GM12878 (cell line): ENCODE measurements around the gene LAIR1. TPM values are rescaled to one million over a fixed set of nuclear protein-coding genes. Genes with fewer than 3 reads are reported as not detected.
A peak's percentile ranks its signal among the peaks of the same experiment; 100 is the strongest.

ENCODE experiments used
- ATAC-seq: fragments of 200-7000 bp; cut with Tn5 transposase; 3 replicates; pipeline ENCODE4 v1.9.1; 2020; ENCODE audit warnings: mild to moderate bottlenecking, moderate library complexity
- Bru-seq: library from RNA; stranded (reverse); fragments of 400-500 nt; gene quantifications from one replicate; lab custom pipeline; 2021; lab: Mats Ljungman, UMichigan
- BruChase-seq, 2 experiments: library from RNA; stranded (reverse); fragments of 400-500 nt; gene quantifications; one replicate each; lab custom pipeline; 2021; lab: Mats Ljungman, UMichigan
- BruUV-seq: library from RNA; stranded (reverse); fragments of 400-500 nt; replicated peaks from 2 replicates; lab custom pipeline; 2021; lab: Mats Ljungman, UMichigan
- CTCF ChIA-PET: fragments of 300-600 bp; sonication (Branson Sonifier 250); formaldehyde crosslinking; extraction: SDS; loops from one replicate; lab custom pipeline; 2021; ENCODE audit warnings: inconsistent platforms; lab: Yijun Ruan, JAX
- POLR2A ChIA-PET: fragments of 350-600 bp; formaldehyde crosslinking; extraction: SDS; loops from one replicate; lab custom pipeline; 2021; ENCODE audit warnings: inconsistent platforms; lab: Charles Lee
- RAD21 ChIA-PET: fragments of 300-600 bp; sonication (Branson Sonifier 250); formaldehyde crosslinking; loops from one replicate; lab custom pipeline; 2023; ENCODE audit warnings: antibody characterized with exemption; ENCODE audit not compliant: unreplicated experiment; lab: Charles Lee
- SMC1A ChIA-PET: fragments of 300-600 bp; sonication (Branson Sonifier 250); formaldehyde crosslinking; loops from one replicate; lab custom pipeline; 2023; ENCODE audit not compliant: unreplicated experiment, uncharacterized antibody; lab: Charles Lee
- DNase-seq: peaks from one replicate; pipeline ENCODE4 v3.0.0-alpha.2; 2011; ENCODE audit warnings: low read depth, low spot score
- FAIRE-seq: peaks from 3 replicates; lab custom pipeline; 2011; peaks lifted over from hg19 to GRCh38; lab: Jason Lieb, UNC
- H2AFZ ChIP-seq: 2 replicates; pipeline ENCODE4 v1.6.0; 2011; ENCODE audit warnings: low read depth, low read length, control low read depth; ENCODE audit not compliant: control insufficient read depth
- H3K27ac ChIP-seq: 2 replicates; pipeline ENCODE4 v1.5.1; 2011; ENCODE audit warnings: control low read depth; ENCODE audit not compliant: control insufficient read depth, insufficient read depth
- H3K27me3 ChIP-seq, 2 experiments: replicated peaks in 1 of 2; 2 replicates each; pipeline versions ENCODE4 v1.6.0 to v1.6.1; 2011; ENCODE audit warnings: low read length in 1 of 2; ENCODE audit not compliant: control insufficient read depth in 2 of 2, insufficient read depth in 2 of 2
- H3K36me3 ChIP-seq, 2 experiments: 2 replicates each; pipeline ENCODE4 v1.5.1; 2011; ENCODE audit warnings: low read length in 1 of 2; ENCODE audit not compliant: control insufficient read depth in 2 of 2, insufficient read depth in 2 of 2
- H3K4me1 ChIP-seq: 2 replicates; pipeline ENCODE4 v1.6.1; 2011; ENCODE audit warnings: mild to moderate bottlenecking, low read length, moderate library complexity, mixed read lengths; ENCODE audit not compliant: control insufficient read depth, insufficient read depth
- H3K4me2 ChIP-seq: 2 replicates; pipeline ENCODE4 v1.6.0; 2011; ENCODE audit warnings: control low read depth; ENCODE audit not compliant: control insufficient read depth, insufficient read depth
- H3K4me3 ChIP-seq: fragments of 200-600 bp; sonication (generic); 2 replicates; pipeline ENCODE4 v1.5.1; 2016
- H3K79me2 ChIP-seq: 2 replicates; pipeline ENCODE4 v1.6.0; 2011; ENCODE audit warnings: low read length; ENCODE audit not compliant: control insufficient read depth, insufficient read depth
- H3K9ac ChIP-seq: 2 replicates; pipeline ENCODE4 v1.8.0; 2011; ENCODE audit warnings: low read length, control low read depth, mixed read lengths; ENCODE audit not compliant: control insufficient read depth, insufficient read depth
- H3K9me3 ChIP-seq: replicated peaks from 3 replicates; pipeline ENCODE4 v1.5.1; 2011; ENCODE audit warnings: mild to moderate bottlenecking, low read length; ENCODE audit not compliant: control insufficient read depth, insufficient read depth
- H4K20me1 ChIP-seq: 2 replicates; pipeline ENCODE4 v1.6.0; 2011; ENCODE audit not compliant: control insufficient read depth, insufficient read depth
- EED ChIP-seq: sonication (generic); IDR thresholded peaks from 2 replicates; pipeline ENCODE4 v1.6.1; 2016; ENCODE audit warnings: antibody characterized with exemption, low read depth
- IKZF1 ChIP-seq: fragments of 450-650 bp; conservative IDR thresholded peaks from 2 replicates; pipeline ENCODE4 v1.6.1; 2017; ENCODE audit warnings: antibody characterized with exemption, mild to moderate bottlenecking
- RB1 ChIP-seq: fragments of 450-650 bp; formaldehyde crosslinking; IDR thresholded peaks from 2 replicates; pipeline ENCODE4 v1.6.1; 2017; ENCODE audit warnings: mild to moderate bottlenecking, borderline replicate concordance
- WGBS: methylation state at CpG from one replicate; pipeline ENCODE4 v1.1.6; 2016; ENCODE audit warnings: low lambda C conversion rate; ENCODE audit not compliant: insufficient replicate concordance, insufficient coverage; ENCODE audit errors: missing lambda C conversion rate; 5-methylcytosine and 5-hydroxymethylcytosine counted together
- in situ Hi-C: fragments of 300-500 bp; cut with MboI; formaldehyde crosslinking; loops from 9 replicates; pipeline ENCODE4 v1.14.3; 2018; ENCODE audit warnings: mixed read lengths
- intact Hi-C: fragments of 100-400 bp; cut with micrococcal nuclease; formaldehyde crosslinking; loops from one replicate; pipeline ENCODE4 v1.14.2; 2022; ENCODE audit not compliant: unreplicated experiment
- long read RNA-seq, 2 experiments: library from polyadenylated mRNA; unstranded; transcript quantifications; one replicate each; pipeline ENCODE4 v2.0.0, GENCODE V29; 2019 to 2020
- polyA minus RNA-seq, 3 experiments: library from RNA; depleted of rRNA, polyadenylated mRNA; stranded (reverse); fragments of >200 nt; gene quantifications; 2 replicates each; pipeline ENCODE4 v1.2.3, GENCODE V29; 2011
- polyA plus RNA-seq, 11 experiments: library from polyadenylated mRNA; depleted of rRNA in 4 of 11; unstranded in 6 of 11; stranded (reverse) in 5 of 11; fragments of >200 nt; fragmentation: Nextera tagmentation in 4 of 11; fragmentation: Illumina TruSeq in 1 of 11; extraction: Ambion mirVana in 4 of 11; extraction: Trizol in 1 of 11; gene quantifications; 1 replicate in 1 of 11; 2 replicates in 10 of 11; pipeline versions ENCODE4 v1.2.1 to v1.2.3, GENCODE V29; 2011 to 2016; ENCODE audit warnings: inconsistent platforms in 2 of 11, missing spikeins in 2 of 11, low read depth in 1 of 11
- total RNA-seq, 4 experiments: library from RNA; depleted of rRNA in 3 of 4; stranded (reverse); fragments of >200 nt in 3 of 4; fragmentation: Illumina TruSeq in 1 of 4; extraction: Trizol in 1 of 4; gene quantifications; 2 replicates each; pipeline versions ENCODE4 v1.2.1 to v1.2.3, GENCODE V29; 2013 to 2021

LAIR1 gene
- 55.2 and 74.0 TPM in 2 replicates for total RNA-seq (2013; cell fraction: nucleolus; rRNA removed)
- 36.2 and 41.2 TPM in 2 replicates for total RNA-seq (2014; rRNA removed)
- 39.2 and 41.8 TPM in 2 replicates for total RNA-seq (2014; rRNA removed; fragmentation: Illumina TruSeq; extraction: Trizol)
- 43.1 and 44.4 TPM in 2 replicates for total RNA-seq (2021)
- not detected for polyA plus RNA-seq (2011; ENCODE audit: low read depth)
- polyA plus RNA-seq (2011; rRNA removed): 13.5 and 15.5 TPM in 2 replicates
- 11.1 and 15.1 TPM in 2 replicates for polyA plus RNA-seq (2011; cell fraction: cytosol; rRNA removed)
- polyA plus RNA-seq (2011; cell fraction: nucleus; rRNA removed): 32.7 and 35.3 TPM in 2 replicates
- 0.13 and 0.23 TPM in 2 replicates for polyA plus RNA-seq (2012)
- 35.2 and 49.1 TPM in 2 replicates for polyA plus RNA-seq (2014; fragmentation: Illumina TruSeq; extraction: Trizol)
- 10 to 100 TPM in 1 of 2 experiments, 1 to 10 TPM in 1; 8.6 to 13.1 TPM for polyA plus RNA-seq (2014; fragmentation: Nextera tagmentation; extraction: Ambion mirVana)
- 58.2 and 62.0 TPM in 2 replicates for polyA plus RNA-seq (2014; rRNA removed)
- polyA plus RNA-seq (2016; fragmentation: Nextera tagmentation; extraction: Ambion mirVana): 10 to 100 TPM; 30.7 to 31.3 TPM
- polyA minus RNA-seq (2011; rRNA and poly(A)+ RNA removed): 9.7 and 14.6 TPM in 2 replicates
- 4.9 and 8.4 TPM in 2 replicates for polyA minus RNA-seq (2011; cell fraction: cytosol; rRNA and poly(A)+ RNA removed)
- 10.9 and 19.9 TPM in 2 replicates for polyA minus RNA-seq (2011; cell fraction: nucleus; rRNA and poly(A)+ RNA removed)
- Bru-seq, nascent RNA: percentile 55 among the genes with signal in this experiment
- percentile 43 among the genes with signal in this experiment for BruChase-seq, experiment 1, labeled RNA remaining after a 6-hour chase
- BruChase-seq, experiment 2, labeled RNA remaining after a 2-hour chase: percentile 50 among the genes with signal in this experiment
- long read RNA-seq, experiment 1, full-length matches to known transcripts: 2 of 3 reads
- long read RNA-seq, experiment 1, partial matches to known transcripts: 0 of 3 reads
- long read RNA-seq, experiment 1, other reads (novel, unspliced or antisense): 1 of 3 reads
- long read RNA-seq, experiment 2, full-length matches to known transcripts: 8 of 24 reads
- long read RNA-seq, experiment 2, partial matches to known transcripts: 0 of 24 reads
- long read RNA-seq, experiment 2, other reads (novel, unspliced or antisense): 16 of 24 reads

DNA sequence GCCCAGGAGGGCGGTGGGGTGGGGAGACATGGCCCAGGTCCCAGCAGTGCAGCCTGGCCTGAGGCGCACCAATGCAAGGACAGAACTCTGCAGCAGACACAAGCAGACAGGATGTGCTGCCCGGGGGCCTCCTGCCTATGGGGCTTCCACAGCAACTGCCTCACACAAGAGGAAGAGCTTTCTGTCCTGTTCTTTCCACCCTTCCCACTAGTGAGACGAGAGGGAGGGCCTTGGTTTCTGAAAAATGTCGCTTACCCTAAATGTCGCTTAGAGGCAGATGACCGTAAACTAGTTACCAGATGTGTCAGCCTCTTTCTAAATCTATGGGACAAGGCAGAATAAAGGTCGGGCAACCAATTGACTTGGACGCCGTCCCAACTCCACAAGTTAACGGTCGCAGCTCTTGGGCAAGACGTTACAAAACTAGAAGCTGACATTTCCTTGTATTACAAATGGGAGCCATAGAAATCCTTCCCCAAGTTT is at the start of gene LAIR1:
Gene LAIR1, minus strand, starts transcription at position 157 of the 483 bp plus-strand sequence. Its CDS starts 127 bp downstream, at position 30.
- no peak within 1 kb of the TSS for H2AFZ ChIP-seq
- TF ChIP-seq RB1: no peak
- peak; percentile 44; the same call in 1 of the 2 replicates for TF ChIP-seq IKZF1
- peak; percentile 26 for TF ChIP-seq EED
- no peak within 1 kb of the TSS for H3K4me2 ChIP-seq
- H3K9ac ChIP-seq: no peak within 1 kb of the TSS
- ChIA-PET RAD21 (interaction anchor here (0.8 to 2.0 kb wide), 4 partner anchors 24 to 37 kb away, joined by 3 to 10 read pairs (median 4); no protein-coding TSS in a partner anchor), POLR2A (interaction anchor here (0.6 to 2.2 kb wide), 9 partner anchors 8 to 175 kb away, joined by 3 to 11 read pairs (median 3); partner anchors contain the start of gene MBOAT7), SMC1A (interaction anchor here (0.8 to 1.8 kb wide), 5 partner anchors 10 to 26 kb away, joined by 3 to 12 read pairs (median 5); no protein-coding TSS in a partner anchor), CTCF (interaction anchor here (0.5 to 3.6 kb wide), 7 partner anchors 8 to 153 kb away, joined by 3 to 27 read pairs (median 4); no protein-coding TSS in a partner anchor)
- WGBS: 20% methylated on average over 13 of the region's 13 CpGs
- no peaks in the 10 kb centered on the region for H4K20me1 ChIP-seq
- BruUV-seq: no TSS peak
- no peaks in the 10 kb centered on the region for H3K36me3 ChIP-seq
- ATAC-seq (peak; percentile 85), FAIRE-seq (no peak), DNase-seq (no peak)
- H3K79me2 ChIP-seq: no peaks in the 10 kb centered on the region
- peaks cover 0 to 7% of the 10 kb centered on the region in 2 experiments; a peak in 1 of 4 replicates for H3K27me3 ChIP-seq
- H3K4me3 ChIP-seq: no peak within 1 kb of the TSS
- in situ Hi-C loops: no loop called here
- no peaks in the 10 kb centered on the region for H3K4me1 ChIP-seq
- intact Hi-C loops: loop anchor here (2.0 kb wide), 1 partner anchor 24 kb away; no protein-coding TSS in a partner anchor
- H3K9me3 ChIP-seq: peaks cover 2% of the 10 kb centered on the region; the same call in 1 of the 3 replicates
- no peak within 1 kb of the TSS for H3K27ac ChIP-seq
